Prostate gland (tissue), 2 donors: ENCODE results near the gene SMYD3. TPM values are rescaled to one million over a fixed set of nuclear protein-coding genes. Genes with fewer than 3 reads are reported as not detected.
"Not testable (repeated sequence)": the region's sequence is repeated elsewhere in the genome, so short reads cannot be mapped to it uniquely, and the experiment has no call there.

Experiments used
- DNase-seq: peaks from one replicate; pipeline ENCODE4 v3.0.0-alpha.2; 2019; ENCODE audit warnings: low spot score
- H3K27ac ChIP-seq, 2 donors: fragments of 200-600 bp; sonication (generic); 2 replicates each; pipeline ENCODE4 v1.5.1; 2017 to 2019
- H3K27me3 ChIP-seq: fragments of 200-600 bp; sonication (generic); replicated peaks from 2 replicates; pipeline ENCODE4 v1.5.1; 2019; ENCODE audit not compliant: insufficient read depth
- H3K36me3 ChIP-seq, 2 donors: fragments of 200-600 bp; sonication (generic); 1 replicate in 1 of 2; 2 replicates in 1 of 2; pipeline versions ENCODE4 v1.5.1 to v1.8.1; 2017 to 2019
- H3K4me1 ChIP-seq: fragments of 200-600 bp; sonication (generic); replicated peaks from 2 replicates; pipeline ENCODE4 v1.5.1; 2019
- H3K4me3 ChIP-seq, 2 donors: fragments of 200-600 bp; sonication (generic); 2 replicates each; pipeline ENCODE4 v1.5.1; 2017 to 2019
- H3K9me3 ChIP-seq: fragments of 200-600 bp; sonication (generic); 2 replicates; pipeline ENCODE4 v1.5.1; 2017
- POLR2A ChIP-seq: fragments of 450-650 bp; IDR thresholded peaks from one replicate; pipeline ENCODE4 v1.6.1; 2016; ENCODE audit warnings: antibody characterized with exemption, mild to moderate bottlenecking
- POLR2AphosphoS5 ChIP-seq: sonication (generic); formaldehyde crosslinking; IDR thresholded peaks from one replicate; pipeline ENCODE4 v1.6.1; 2017; ENCODE audit warnings: antibody characterized with exemption
- WGBS: methylation state at CpG from one replicate; pipeline ENCODE4 v1.1.5; 2018; 5-methylcytosine and 5-hydroxymethylcytosine counted together
- intact Hi-C: fragments of 100-400 bp; cut with DNase I; formaldehyde crosslinking; loops from one replicate; pipeline ENCODE4 v1.14.2; 2022
- total RNA-seq, 2 donors: library from RNA; depleted of rRNA; stranded (reverse); fragments of >200 nt; gene quantifications; one replicate each; pipeline ENCODE4 v1.1.0, GENCODE V29; 2016
- TF ChIP-seq, protein P1 (sequence below), 4 experiments: fragments of 200-600 bp in 2 of 4; fragments of 450-650 bp in 2 of 4; sonication (generic) in 2 of 4; IDR thresholded peaks; 1 replicate in 3 of 4; 2 replicates in 1 of 4; pipeline ENCODE4 v1.5.1; 2016 to 2019; ENCODE audit warnings: antibody characterized with exemption in 4 of 4, mild to moderate bottlenecking in 2 of 4, moderate library complexity in 2 of 4

Gene SMYD3
- total RNA-seq, 2 donors from 2014 or later = 19.8 to 23.9 TPM

DNA sequence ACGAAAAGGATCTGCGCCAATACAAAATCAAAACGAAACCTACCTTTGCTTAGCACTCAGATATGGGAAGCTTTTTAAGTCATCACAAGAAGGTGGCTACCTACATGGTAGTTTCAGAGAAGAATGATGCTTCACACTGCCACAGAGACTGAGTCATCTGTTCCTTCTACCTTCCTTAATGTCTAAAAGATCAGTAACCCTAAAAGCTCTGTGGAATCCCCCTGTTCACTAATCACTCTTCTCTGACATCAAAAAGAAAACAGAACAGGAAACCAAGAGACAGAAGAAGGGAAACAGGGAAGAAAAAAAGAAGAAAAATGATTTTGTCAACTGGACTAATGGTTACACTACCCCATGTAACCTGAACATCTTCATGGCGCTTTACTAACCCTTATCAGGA lies 177.2 kb downstream of the SMYD3 start:
- Histone ChIP-seq H3K4me1 (no peaks in the 10 kb centered on the region), H3K36me3 (no peaks in the 10 kb centered on the region), H3K27ac (no peak overlapping the region), H3K27me3 (no peaks in the 10 kb centered on the region), H3K4me3 (no peak overlapping the region), H3K9me3 (no peaks in the 10 kb centered on the region)
- no peak for TF ChIP-seq POLR2A
- TF ChIP-seq, protein P1, sequence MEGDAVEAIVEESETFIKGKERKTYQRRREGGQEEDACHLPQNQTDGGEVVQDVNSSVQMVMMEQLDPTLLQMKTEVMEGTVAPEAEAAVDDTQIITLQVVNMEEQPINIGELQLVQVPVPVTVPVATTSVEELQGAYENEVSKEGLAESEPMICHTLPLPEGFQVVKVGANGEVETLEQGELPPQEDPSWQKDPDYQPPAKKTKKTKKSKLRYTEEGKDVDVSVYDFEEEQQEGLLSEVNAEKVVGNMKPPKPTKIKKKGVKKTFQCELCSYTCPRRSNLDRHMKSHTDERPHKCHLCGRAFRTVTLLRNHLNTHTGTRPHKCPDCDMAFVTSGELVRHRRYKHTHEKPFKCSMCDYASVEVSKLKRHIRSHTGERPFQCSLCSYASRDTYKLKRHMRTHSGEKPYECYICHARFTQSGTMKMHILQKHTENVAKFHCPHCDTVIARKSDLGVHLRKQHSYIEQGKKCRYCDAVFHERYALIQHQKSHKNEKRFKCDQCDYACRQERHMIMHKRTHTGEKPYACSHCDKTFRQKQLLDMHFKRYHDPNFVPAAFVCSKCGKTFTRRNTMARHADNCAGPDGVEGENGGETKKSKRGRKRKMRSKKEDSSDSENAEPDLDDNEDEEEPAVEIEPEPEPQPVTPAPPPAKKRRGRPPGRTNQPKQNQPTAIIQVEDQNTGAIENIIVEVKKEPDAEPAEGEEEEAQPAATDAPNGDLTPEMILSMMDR (IDR thresholded peaks at IDR 0.05) = no peak
- intact Hi-C loops = no loop called here
- no peak for DNase-seq
- WGBS = 95% methylated on average over 4 of the region's 4 CpGs

DNA sequence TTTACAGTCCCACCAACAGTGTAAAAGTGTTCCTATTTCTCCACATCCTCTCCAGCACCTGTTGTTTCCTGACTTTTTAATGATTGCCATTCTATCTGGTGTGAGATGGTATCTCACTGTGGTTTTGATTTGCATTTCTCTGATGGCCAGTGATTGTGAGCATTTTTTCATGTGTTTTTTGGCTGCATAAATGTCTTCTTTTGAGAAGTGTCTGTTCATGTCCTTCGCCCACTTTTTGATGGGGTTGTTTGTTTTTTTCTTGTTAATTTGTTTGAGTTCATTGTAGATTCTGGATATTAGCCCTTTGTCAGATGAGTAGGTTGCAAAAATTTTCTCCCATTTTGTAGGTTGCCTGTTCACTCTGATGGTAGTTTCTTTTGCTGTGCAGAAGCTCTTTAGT lies 177.8 kb downstream of the SMYD3 start:
- WGBS = 100% methylated on average over 1 of the region's 1 CpG

DNA sequence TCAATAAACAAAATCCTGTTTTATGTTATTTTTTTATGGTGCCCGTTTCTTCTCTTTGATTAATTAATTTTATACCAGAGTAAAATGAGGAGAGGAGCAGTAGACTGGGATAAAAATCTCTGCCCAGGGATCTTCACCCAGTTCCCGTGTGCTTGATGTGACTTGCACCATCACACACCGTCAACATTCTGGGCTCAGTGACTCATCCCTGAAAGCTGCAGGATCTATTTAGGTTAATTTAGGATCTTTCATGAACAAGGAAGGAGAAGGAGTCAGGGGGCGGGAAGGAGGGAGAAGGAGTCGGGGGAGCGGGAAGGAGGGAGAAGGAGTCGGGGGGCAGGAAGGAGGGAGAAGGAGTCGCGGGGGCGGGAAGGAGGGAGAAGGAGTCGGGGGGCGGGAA lies 182.4 kb downstream of the SMYD3 start:
- Histone ChIP-seq H3K36me3 (no peaks in the 10 kb centered on the region), H3K4me3 (no peak overlapping the region), H3K9me3 (no peaks in the 10 kb centered on the region), H3K27me3 (no peaks in the 10 kb centered on the region), H3K4me1 (no peaks in the 10 kb centered on the region), H3K27ac (no peak overlapping the region)
- intact Hi-C loops = no loop called here
- no peak for TF ChIP-seq POLR2A
- TF ChIP-seq POLR2AphosphoS5 = no peak
- TF ChIP-seq, protein P1 (IDR thresholded peaks at IDR 0.05) = no peak
- 89% methylated on average over 7 of the region's 12 CpGs for WGBS
- no peak for DNase-seq

More for the DNA sequence above, 177.8 kb downstream of the SMYD3 start:
- DNase-seq, H3K9me3 ChIP-seq, H3K4me3 ChIP-seq, H3K27ac ChIP-seq, intact Hi-C loops, H3K27me3 ChIP-seq, H3K36me3 ChIP-seq, H3K4me1 ChIP-seq: not testable (repeated sequence)

DNA sequence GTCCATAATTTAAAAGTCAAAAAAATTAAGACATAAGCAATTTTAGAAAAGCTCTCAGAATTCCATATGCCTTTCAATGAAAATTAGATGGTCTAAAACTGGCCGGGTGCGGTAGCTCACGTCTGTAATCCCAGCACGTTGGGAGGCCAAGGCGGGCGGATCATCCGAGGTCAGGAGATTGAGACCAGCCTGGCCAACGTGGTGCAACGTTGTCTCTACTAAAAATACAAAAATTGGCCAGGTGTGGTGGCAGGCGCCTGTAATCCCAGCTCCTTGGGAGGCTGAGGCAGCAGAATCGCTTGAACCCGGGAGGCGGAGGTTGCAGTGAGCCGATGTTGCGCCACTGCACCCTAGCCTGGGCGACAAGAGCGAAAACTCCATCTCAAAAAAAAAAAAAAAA lies 183.0 kb downstream of the SMYD3 start:
- WGBS = 93% methylated on average over 17 of the region's 17 CpGs
- H3K36me3 ChIP-seq, H3K4me3 ChIP-seq, intact Hi-C loops, DNase-seq, H3K4me1 ChIP-seq, H3K27ac ChIP-seq, H3K9me3 ChIP-seq, H3K27me3 ChIP-seq: not testable (repeated sequence)

DNA sequence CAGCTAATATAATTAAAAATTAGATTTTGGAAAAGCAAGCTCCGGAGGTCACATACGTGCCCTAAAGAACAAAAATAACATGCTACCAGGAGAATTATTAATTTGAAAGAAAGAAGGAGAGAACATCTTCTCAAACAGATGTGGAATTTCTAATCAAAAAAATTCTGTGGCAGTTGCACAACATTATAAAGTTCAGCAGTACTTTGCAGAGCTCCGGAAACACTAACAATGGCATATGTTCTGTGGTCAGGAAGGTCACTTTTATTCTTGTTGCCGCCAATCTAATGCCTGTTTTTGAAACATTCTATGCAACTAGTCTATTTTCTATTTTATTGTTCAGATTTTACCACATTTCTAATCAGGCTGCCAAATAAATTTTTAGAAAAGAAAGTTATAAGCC lies 186.8 kb downstream of the SMYD3 start:
- no peaks in the 10 kb centered on the region for H3K4me1 ChIP-seq
- no peak for TF ChIP-seq POLR2AphosphoS5
- WGBS = 81% methylated on average over 4 of the region's 4 CpGs

DNA sequence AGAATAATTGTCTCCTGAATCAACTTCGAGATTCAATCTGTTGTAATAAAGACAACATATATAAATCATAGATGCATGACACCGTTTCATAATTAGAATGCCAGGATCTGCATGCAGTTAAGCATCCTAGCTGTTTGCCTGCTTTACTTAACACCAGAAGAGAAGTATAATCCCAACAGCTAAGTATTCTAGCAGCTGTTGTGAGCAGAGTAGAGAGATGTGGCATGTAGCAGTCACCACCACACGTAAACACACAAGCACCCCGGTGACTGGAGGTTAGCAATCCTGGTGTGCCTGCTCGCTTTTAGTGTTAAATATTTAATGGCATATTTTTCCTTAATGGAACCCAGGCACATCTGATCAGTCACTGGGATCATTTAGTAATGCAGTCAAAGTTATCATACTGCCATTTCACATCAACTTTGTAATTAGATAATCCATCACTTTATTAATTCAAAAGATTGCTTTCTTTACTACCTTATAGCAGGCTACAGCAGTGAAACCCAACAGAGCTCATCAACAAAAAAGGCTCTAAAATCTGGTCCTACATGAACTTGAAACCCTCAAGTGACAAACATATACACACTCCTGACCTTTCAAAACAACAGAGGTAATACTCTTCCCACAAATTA lies 187.9 kb downstream of the SMYD3 start:
- intact Hi-C loops = no loop called here
- H3K4me1 ChIP-seq = no peaks in the 10 kb centered on the region
- TF ChIP-seq POLR2A (no peak), POLR2AphosphoS5 (no peak)
- TF ChIP-seq, protein P1 (IDR thresholded peaks at IDR 0.05) = no peak
- H3K27ac ChIP-seq = no peak overlapping the region
- H3K27me3 ChIP-seq = no peaks in the 10 kb centered on the region
- H3K4me3 ChIP-seq = no peak overlapping the region
- no peak for DNase-seq
- no peaks in the 10 kb centered on the region for H3K9me3 ChIP-seq
- WGBS = 94% methylated on average over 5 of the region's 5 CpGs
- no peaks in the 10 kb centered on the region for H3K36me3 ChIP-seq

More for the DNA sequence above, 186.8 kb downstream of the SMYD3 start:
- no peak for DNase-seq
- H3K27ac ChIP-seq = no peak overlapping the region
- H3K36me3 ChIP-seq = no peaks in the 10 kb centered on the region
- H3K4me3 ChIP-seq = no peak overlapping the region
- no peaks in the 10 kb centered on the region for H3K9me3 ChIP-seq
- intact Hi-C loops = no loop called here
- H3K27me3 ChIP-seq = no peaks in the 10 kb centered on the region
